Measurements from ENCODE around the gene PPIH.

PPIH gene

DNA sequence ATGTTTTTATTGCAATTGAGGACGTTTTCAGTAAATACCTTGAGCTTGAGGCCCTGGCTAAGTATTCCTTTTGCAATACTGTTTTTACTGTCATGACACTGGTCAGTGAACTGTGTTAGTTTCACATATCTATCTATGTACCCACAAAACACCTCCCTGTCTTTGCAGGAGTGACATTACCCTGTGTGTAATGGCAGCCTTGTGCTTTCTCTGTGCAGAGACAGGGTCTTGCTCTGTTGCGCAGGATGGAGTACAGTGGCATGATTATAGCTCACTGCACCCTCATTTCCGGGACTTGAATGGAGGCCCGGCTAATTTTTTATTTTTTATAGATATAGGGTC lies 32.9 kb downstream of the PPIH start:
- TF ChIP-seq NFIC (IDR thresholded peaks at IDR 0.05), result no peak
- TF ChIP-seq RAD21 (IDR thresholded peaks at IDR 0.05; ENCODE audit: low read depth), result no peak
- no peak for TF ChIP-seq REST (IDR thresholded peaks at IDR 0.05; ENCODE audit: low read depth)
- TF ChIP-seq TAF1 (IDR thresholded peaks at IDR 0.05; ENCODE audit: low read depth), result no peak
- no peak for TF ChIP-seq YY1 (IDR thresholded peaks at IDR 0.05; ENCODE audit: low read depth)
- no peak for TF ChIP-seq CEBPB (IDR thresholded peaks at IDR 0.05)
- TF ChIP-seq EGR1 (IDR thresholded peaks at IDR 0.05), result no peak
- TF ChIP-seq USF1 (IDR thresholded peaks at IDR 0.05), result no peak
- no peak for TF ChIP-seq MAX (IDR thresholded peaks at IDR 0.05)
- TF ChIP-seq EP300 (IDR thresholded peaks at IDR 0.05; ENCODE audit: borderline replicate concordance), result no peak
- no peak for TF ChIP-seq CREB1 (IDR thresholded peaks at IDR 0.05; ENCODE audit: low read depth)
- TF ChIP-seq FOXM1 (IDR thresholded peaks at IDR 0.05; ENCODE audit: borderline replicate concordance, low read depth), result no peak
- TF ChIP-seq ZBTB7A (IDR thresholded peaks at IDR 0.05; ENCODE audit: low read depth), result no peak
- TF ChIP-seq TCF12 (IDR thresholded peaks at IDR 0.05; ENCODE audit: low read depth), result no peak
- no peak for TF ChIP-seq TEAD4 (IDR thresholded peaks at IDR 0.05)

GRCh38 chr1:42692461-42692860 lies 34.2 kb downstream of the PPIH start:
- no peak for TF ChIP-seq EP300 (IDR thresholded peaks at IDR 0.05; ENCODE audit: borderline replicate concordance)
- TF ChIP-seq FOXM1 (IDR thresholded peaks at IDR 0.05; ENCODE audit: borderline replicate concordance, low read depth), result no peak
- TF ChIP-seq CEBPB (IDR thresholded peaks at IDR 0.05), result no peak
- TF ChIP-seq ZBTB7A (IDR thresholded peaks at IDR 0.05; ENCODE audit: low read depth), result no peak

DNA sequence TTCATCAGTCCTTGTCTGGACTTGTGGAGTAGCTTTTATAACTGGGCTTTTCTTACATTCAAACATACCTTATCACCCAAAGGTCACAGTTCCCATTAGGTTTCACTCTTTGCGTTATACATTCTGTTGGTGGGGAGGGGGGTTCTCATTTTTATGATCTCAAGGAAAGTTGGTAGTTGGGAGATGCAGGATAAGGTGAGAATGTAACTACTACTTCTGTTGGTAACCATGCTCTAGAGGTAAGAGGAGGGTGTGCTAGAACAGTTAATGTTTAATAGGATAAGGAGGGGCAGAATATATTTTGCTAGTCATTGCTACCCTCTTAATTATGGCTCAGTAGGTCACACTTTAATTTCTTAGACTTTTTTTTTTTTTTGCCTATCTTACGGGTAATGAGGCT lies 34.7 kb downstream of the PPIH start:
- TF ChIP-seq REST (IDR thresholded peaks at IDR 0.05; ENCODE audit: low read depth), result no peak

DNA sequence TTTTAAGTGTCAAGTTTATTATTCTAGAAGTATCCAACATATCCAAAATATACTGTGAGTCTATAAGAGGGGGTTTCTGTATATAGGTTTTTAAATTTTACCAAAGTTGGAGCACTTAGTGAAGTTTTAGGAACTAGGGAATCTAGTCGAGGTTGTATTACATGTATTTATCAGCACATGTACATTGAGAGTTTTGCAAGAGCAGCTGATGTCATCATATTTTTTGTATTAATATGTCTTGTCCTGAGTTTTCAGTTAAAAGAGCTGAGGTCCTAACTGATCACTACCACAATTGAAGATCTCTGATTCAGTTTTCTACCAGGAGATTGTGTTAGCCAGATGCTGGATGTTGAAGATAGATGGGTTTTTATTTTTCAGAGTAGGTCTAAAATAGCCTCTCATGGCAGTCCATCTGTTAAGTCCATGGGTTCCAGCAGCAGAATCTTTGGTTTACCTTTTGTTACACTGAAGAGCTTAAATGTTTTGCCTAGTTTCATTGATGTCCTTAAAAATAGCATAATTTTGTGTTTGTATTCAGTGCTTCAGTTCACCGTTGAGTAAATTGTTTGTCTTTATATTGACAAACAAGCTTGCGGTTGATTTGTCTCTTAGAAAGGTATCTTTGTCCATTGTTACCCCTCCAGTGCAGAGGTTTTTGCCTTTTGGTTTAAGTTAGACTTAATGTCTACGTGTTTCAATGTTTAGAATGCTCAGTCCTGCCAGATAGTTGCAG lies 40.0 kb downstream of the PPIH start:
- TF ChIP-seq REST (IDR thresholded peaks at IDR 0.05; ENCODE audit: low read depth) (no peak), FOXM1 (IDR thresholded peaks at IDR 0.05; ENCODE audit: borderline replicate concordance, low read depth) (no peak), TEAD4 (IDR thresholded peaks at IDR 0.05) (no peak), YY1 (IDR thresholded peaks at IDR 0.05; ENCODE audit: low read depth) (no peak), TCF12 (IDR thresholded peaks at IDR 0.05; ENCODE audit: low read depth) (no peak), CEBPB (IDR thresholded peaks at IDR 0.05) (no peak), EGR1 (IDR thresholded peaks at IDR 0.05) (no peak), EP300 (IDR thresholded peaks at IDR 0.05; ENCODE audit: borderline replicate concordance) (no peak), TAF1 (IDR thresholded peaks at IDR 0.05; ENCODE audit: low read depth) (no peak), RAD21 (IDR thresholded peaks at IDR 0.05; ENCODE audit: low read depth) (no peak)

- no peak for TF ChIP-seq FOXM1 (IDR thresholded peaks at IDR 0.05; ENCODE audit: borderline replicate concordance, low read depth)
- no peak for TF ChIP-seq TAF1 (IDR thresholded peaks at IDR 0.05; ENCODE audit: low read depth)
- TF ChIP-seq CREB1 (IDR thresholded peaks at IDR 0.05; ENCODE audit: low read depth), result no peak
- no peak for TF ChIP-seq TCF12 (IDR thresholded peaks at IDR 0.05; ENCODE audit: low read depth)
- no peak for TF ChIP-seq MAX (IDR thresholded peaks at IDR 0.05)
These were observed 41.8 kb downstream of the PPIH start for GRCh38 chr1:42700006-42700405.

Data from Ishikawa (cell line).